Loucy (cell line): ENCODE results near the gene SEC63.

Experiments used
- H2AFZ ChIP-seq: fragments of 200-600 bp; sonication (generic); 2 replicates; pipeline ENCODE4 v1.6.0; 2016; ENCODE audit warnings: antibody characterized with exemption, mild to moderate bottlenecking, low read length, moderate library complexity
- H3F3A ChIP-seq: fragments of 200-600 bp; 2 replicates; pipeline ENCODE4 v1.6.0; 2016; ENCODE audit warnings: antibody characterized with exemption, low read depth, mild to moderate bottlenecking
- H3K27me3 ChIP-seq: fragments of 200-600 bp; sonication (generic); 2 replicates; pipeline ENCODE4 v1.6.1; 2014; ENCODE audit warnings: low read length, mild to moderate bottlenecking; ENCODE audit not compliant: insufficient read depth, poor library complexity, severe bottlenecking
- H3K36me3 ChIP-seq: fragments of 200-600 bp; sonication (generic); 2 replicates; pipeline ENCODE4 v1.6.1; 2016; ENCODE audit warnings: low read length; ENCODE audit not compliant: insufficient read depth
- H3K4me1 ChIP-seq: fragments of 200-600 bp; sonication (generic); 2 replicates; pipeline ENCODE4 v1.5.1; 2014; ENCODE audit warnings: low read length, mild to moderate bottlenecking; ENCODE audit not compliant: insufficient read depth, poor library complexity, severe bottlenecking
- H3K4me2 ChIP-seq: fragments of 200-600 bp; sonication (generic); 2 replicates; pipeline ENCODE4 v1.6.0; 2014; ENCODE audit warnings: antibody characterized with exemption, low read length, low read depth, mild to moderate bottlenecking; ENCODE audit not compliant: poor library complexity, severe bottlenecking
- H3K4me3 ChIP-seq: fragments of 200-600 bp; sonication (generic); 2 replicates; pipeline ENCODE4 v1.5.1; 2014; ENCODE audit warnings: low read length, mild to moderate bottlenecking, mixed read lengths; ENCODE audit not compliant: poor library complexity, severe bottlenecking
- H3K79me2 ChIP-seq: fragments of 200-600 bp; sonication (generic); 2 replicates; pipeline ENCODE4 v1.6.1; 2014; ENCODE audit warnings: low read length; ENCODE audit not compliant: insufficient read depth
- H3K9ac ChIP-seq: fragments of 200-600 bp; sonication (generic); 2 replicates; pipeline ENCODE4 v1.6.0; 2014; ENCODE audit warnings: mild to moderate bottlenecking, low read depth, low read length, moderate library complexity; ENCODE audit not compliant: poor library complexity, severe bottlenecking
- H3K9me2 ChIP-seq: fragments of 200-600 bp; sonication (generic); replicated peaks from 2 replicates; pipeline ENCODE4 v1.6.1; 2016; ENCODE audit warnings: low read depth, low read length, mixed read lengths
- H3K9me3 ChIP-seq: fragments of 200-600 bp; sonication (generic); 2 replicates; pipeline ENCODE4 v1.6.1; 2014; ENCODE audit warnings: mild to moderate bottlenecking, antibody characterized with exemption, low read length, low read depth; ENCODE audit not compliant: insufficient read depth
- H4K20me1 ChIP-seq: fragments of 200-600 bp; sonication (generic); 2 replicates; pipeline ENCODE4 v1.6.0; 2014; ENCODE audit warnings: antibody characterized with exemption, low read length, mild to moderate bottlenecking; ENCODE audit not compliant: insufficient read depth, poor library complexity, severe bottlenecking
- EZH2phosphoT487 ChIP-seq: fragments of 200-600 bp; IDR thresholded peaks from 2 replicates; pipeline ENCODE4 v1.6.1; 2018; ENCODE audit warnings: antibody characterized with exemption, mild to moderate bottlenecking, moderate library complexity, borderline replicate concordance
- TF ChIP-seq, protein P1 (sequence below): fragments of 200-600 bp; sonication (generic); conservative IDR thresholded peaks from 2 replicates; pipeline ENCODE4 v1.5.1; 2014; ENCODE audit warnings: mild to moderate bottlenecking, antibody characterized with exemption, low read length

SEC63 gene

DNA sequence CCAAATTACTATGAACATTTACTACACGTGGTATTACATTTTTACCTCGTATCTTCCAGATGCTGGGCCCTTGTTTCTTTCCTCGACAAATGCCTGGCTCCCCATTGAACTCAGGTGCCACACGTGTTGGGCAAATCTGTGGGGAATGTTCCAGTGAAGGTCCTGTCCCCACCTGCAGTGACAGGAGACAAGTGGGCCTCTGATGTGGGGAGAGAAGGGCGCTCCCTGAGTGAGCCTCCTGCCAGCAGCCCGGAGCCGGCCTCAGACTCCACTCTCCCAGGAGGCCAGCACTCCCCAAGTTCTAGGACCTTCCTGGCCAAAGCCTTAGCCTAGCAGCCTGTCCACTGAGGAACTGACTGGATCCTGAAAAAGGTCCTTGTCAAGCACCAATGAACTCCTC lies 112.2 kb downstream of the SEC63 start:
- no peaks in the 10 kb centered on the region for H3K36me3 ChIP-seq
- H3K9ac ChIP-seq = no peak overlapping the region
- no peak overlapping the region for H2AFZ ChIP-seq
- no peaks in the 10 kb centered on the region for H3K9me3 ChIP-seq
- H3K4me3 ChIP-seq = no peak overlapping the region
- H3K4me1 ChIP-seq = peaks cover 4% of the 10 kb centered on the region
- H3K79me2 ChIP-seq = no peaks in the 10 kb centered on the region
- H3K9me2 ChIP-seq = no peaks in the 10 kb centered on the region
- H3K4me2 ChIP-seq = no peak overlapping the region
- no peaks in the 10 kb centered on the region for H4K20me1 ChIP-seq
- no peak for TF ChIP-seq EZH2phosphoT487
- TF ChIP-seq, protein P1, sequence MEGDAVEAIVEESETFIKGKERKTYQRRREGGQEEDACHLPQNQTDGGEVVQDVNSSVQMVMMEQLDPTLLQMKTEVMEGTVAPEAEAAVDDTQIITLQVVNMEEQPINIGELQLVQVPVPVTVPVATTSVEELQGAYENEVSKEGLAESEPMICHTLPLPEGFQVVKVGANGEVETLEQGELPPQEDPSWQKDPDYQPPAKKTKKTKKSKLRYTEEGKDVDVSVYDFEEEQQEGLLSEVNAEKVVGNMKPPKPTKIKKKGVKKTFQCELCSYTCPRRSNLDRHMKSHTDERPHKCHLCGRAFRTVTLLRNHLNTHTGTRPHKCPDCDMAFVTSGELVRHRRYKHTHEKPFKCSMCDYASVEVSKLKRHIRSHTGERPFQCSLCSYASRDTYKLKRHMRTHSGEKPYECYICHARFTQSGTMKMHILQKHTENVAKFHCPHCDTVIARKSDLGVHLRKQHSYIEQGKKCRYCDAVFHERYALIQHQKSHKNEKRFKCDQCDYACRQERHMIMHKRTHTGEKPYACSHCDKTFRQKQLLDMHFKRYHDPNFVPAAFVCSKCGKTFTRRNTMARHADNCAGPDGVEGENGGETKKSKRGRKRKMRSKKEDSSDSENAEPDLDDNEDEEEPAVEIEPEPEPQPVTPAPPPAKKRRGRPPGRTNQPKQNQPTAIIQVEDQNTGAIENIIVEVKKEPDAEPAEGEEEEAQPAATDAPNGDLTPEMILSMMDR = no peak
- no peaks in the 10 kb centered on the region for H3K27me3 ChIP-seq
- no peaks in the 10 kb centered on the region for H3F3A ChIP-seq

DNA sequence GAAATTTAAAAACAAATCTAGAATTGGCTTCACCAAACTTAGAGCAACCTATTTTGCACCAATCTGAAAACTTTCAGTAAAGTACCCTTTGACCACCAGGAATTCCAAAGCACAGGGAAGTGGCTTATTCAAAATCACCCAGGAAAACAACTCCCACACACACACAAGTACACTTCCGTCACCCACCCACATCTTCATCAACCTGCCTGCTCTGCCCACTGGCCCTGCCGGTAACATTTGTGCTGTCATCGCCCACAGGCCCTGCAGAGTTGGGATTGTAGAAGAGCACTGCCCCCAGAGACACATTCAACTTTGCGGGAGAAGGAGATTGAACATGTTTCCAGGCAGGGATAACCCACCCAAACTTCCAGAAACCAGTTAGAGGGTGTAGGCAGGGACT lies 114.6 kb downstream of the SEC63 start:
- no peak overlapping the region for H3K9ac ChIP-seq
- no peak for TF ChIP-seq EZH2phosphoT487
- TF ChIP-seq, protein P1 = no peak
- H3K4me2 ChIP-seq = no peak overlapping the region
- H3K4me1 ChIP-seq = peaks cover under 1% of the 10 kb centered on the region
- no peaks in the 10 kb centered on the region for H3F3A ChIP-seq
- no peak overlapping the region for H3K4me3 ChIP-seq
- no peaks in the 10 kb centered on the region for H3K27me3 ChIP-seq
- H4K20me1 ChIP-seq = no peaks in the 10 kb centered on the region
- no peak overlapping the region for H2AFZ ChIP-seq
- H3K79me2 ChIP-seq = no peaks in the 10 kb centered on the region
- H3K9me2 ChIP-seq = no peaks in the 10 kb centered on the region
- no peaks in the 10 kb centered on the region for H3K36me3 ChIP-seq
- no peaks in the 10 kb centered on the region for H3K9me3 ChIP-seq

DNA sequence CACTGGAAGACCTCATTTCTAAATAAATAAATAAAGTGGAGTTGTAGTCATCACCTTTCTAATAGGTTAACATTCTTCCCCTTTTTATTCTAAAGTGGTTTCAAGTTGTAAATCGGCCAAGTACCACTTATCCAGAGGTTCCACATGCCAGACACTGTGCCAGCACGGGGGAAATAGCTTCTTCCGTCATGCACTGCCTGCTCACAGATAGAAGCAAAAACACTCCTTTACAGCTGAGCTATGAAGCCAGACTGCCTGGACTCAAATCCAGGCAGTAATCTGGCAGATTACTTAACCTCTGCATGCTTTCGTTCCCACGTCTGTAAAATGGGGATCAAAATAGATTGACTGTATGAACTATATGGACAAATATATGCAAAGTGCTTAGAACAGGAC lies 116.7 kb downstream of the SEC63 start:
- H2AFZ ChIP-seq = no peak overlapping the region

More for the DNA sequence above, 116.7 kb downstream of the SEC63 start:
- Histone ChIP-seq H4K20me1 (no peaks in the 10 kb centered on the region), H3K4me1 (no peaks in the 10 kb centered on the region), H3K27me3 (no peaks in the 10 kb centered on the region), H3K36me3 (no peaks in the 10 kb centered on the region), H3K9ac (no peak overlapping the region), H3K9me2 (no peaks in the 10 kb centered on the region), H3K4me2 (no peak overlapping the region), H3F3A (no peaks in the 10 kb centered on the region), H3K4me3 (no peak overlapping the region), H3K79me2 (no peaks in the 10 kb centered on the region), H3K9me3 (no peaks in the 10 kb centered on the region)
- no peak for TF ChIP-seq EZH2phosphoT487
- TF ChIP-seq, protein P1 = no peak
